Measurements from ENCODE around the gene OR9A4.

Gene OR9A4

GRCh38 chr7:141952461-141952860 lies 36.3 kb downstream of the OR9A4 start:
- no peaks in the 10 kb centered on the region for H3K27me3 ChIP-seq (ENCODE audit: insufficient read depth, low read length, poor library complexity, severe bottlenecking)
- no peak overlapping the region for H2AFZ ChIP-seq (ENCODE audit: low read length)
- no peaks in the 10 kb centered on the region for H3K79me2 ChIP-seq (ENCODE audit: insufficient read depth, low read length)
- H3K9me3 ChIP-seq (ENCODE audit: insufficient read depth, low read depth, low read length): no peaks in the 10 kb centered on the region
- TF ChIP-seq, protein P1, sequence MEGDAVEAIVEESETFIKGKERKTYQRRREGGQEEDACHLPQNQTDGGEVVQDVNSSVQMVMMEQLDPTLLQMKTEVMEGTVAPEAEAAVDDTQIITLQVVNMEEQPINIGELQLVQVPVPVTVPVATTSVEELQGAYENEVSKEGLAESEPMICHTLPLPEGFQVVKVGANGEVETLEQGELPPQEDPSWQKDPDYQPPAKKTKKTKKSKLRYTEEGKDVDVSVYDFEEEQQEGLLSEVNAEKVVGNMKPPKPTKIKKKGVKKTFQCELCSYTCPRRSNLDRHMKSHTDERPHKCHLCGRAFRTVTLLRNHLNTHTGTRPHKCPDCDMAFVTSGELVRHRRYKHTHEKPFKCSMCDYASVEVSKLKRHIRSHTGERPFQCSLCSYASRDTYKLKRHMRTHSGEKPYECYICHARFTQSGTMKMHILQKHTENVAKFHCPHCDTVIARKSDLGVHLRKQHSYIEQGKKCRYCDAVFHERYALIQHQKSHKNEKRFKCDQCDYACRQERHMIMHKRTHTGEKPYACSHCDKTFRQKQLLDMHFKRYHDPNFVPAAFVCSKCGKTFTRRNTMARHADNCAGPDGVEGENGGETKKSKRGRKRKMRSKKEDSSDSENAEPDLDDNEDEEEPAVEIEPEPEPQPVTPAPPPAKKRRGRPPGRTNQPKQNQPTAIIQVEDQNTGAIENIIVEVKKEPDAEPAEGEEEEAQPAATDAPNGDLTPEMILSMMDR (conservative IDR thresholded peaks at IDR 0.05; ENCODE audit: low read length): no peak
- no peak for TF ChIP-seq EZH2phosphoT487 (IDR thresholded peaks at IDR 0.05; ENCODE audit: borderline replicate concordance)
- H3K4me2 ChIP-seq (ENCODE audit: low read depth, low read length, poor library complexity, severe bottlenecking): no peak overlapping the region
- H3K4me3 ChIP-seq (ENCODE audit: low read length, poor library complexity, severe bottlenecking): no peak overlapping the region
- H3K9ac ChIP-seq (ENCODE audit: low read depth, low read length, poor library complexity, severe bottlenecking): no peak overlapping the region
- no peaks in the 10 kb centered on the region for H3K9me2 ChIP-seq (replicated peaks; ENCODE audit: low read depth, low read length)
- peaks cover 18% of the 10 kb centered on the region for H3K4me1 ChIP-seq (ENCODE audit: insufficient read depth, low read length, poor library complexity, severe bottlenecking)
- peaks cover 6% of the 10 kb centered on the region; the same call in 1 of the 2 replicates for H3F3A ChIP-seq (ENCODE audit: low read depth)
- no peaks in the 10 kb centered on the region for H3K36me3 ChIP-seq (ENCODE audit: insufficient read depth, low read length)
- no peaks in the 10 kb centered on the region for H4K20me1 ChIP-seq (ENCODE audit: insufficient read depth, low read length, poor library complexity, severe bottlenecking)

DNA sequence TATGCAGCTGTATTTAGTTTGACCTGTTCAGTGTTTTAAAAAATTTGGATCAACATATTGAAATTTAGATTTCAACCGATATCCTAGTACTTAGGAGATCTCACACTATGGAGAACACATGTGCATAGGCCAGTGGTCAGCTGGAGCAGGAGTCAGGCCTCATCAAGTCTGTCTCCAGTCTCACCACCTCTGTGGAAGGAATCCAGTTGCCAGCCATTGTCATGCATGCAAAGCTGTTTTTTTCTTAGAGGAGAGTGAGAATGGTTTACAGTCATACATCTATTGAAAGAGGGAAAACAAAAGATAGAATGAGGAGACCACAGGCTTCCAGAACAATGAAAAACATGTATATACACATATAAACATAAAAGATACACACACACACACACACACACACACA lies 38.1 kb downstream of the OR9A4 start:
- Histone ChIP-seq H3K9me2 (replicated peaks; ENCODE audit: low read depth, low read length) (no peaks in the 10 kb centered on the region), H3K27me3 (ENCODE audit: insufficient read depth, low read length, poor library complexity, severe bottlenecking) (no peaks in the 10 kb centered on the region), H3K79me2 (ENCODE audit: insufficient read depth, low read length) (no peaks in the 10 kb centered on the region), H4K20me1 (ENCODE audit: insufficient read depth, low read length, poor library complexity, severe bottlenecking) (no peaks in the 10 kb centered on the region), H3K9me3 (ENCODE audit: insufficient read depth, low read depth, low read length) (no peaks in the 10 kb centered on the region), H3K4me1 (ENCODE audit: insufficient read depth, low read length, poor library complexity, severe bottlenecking) (peaks cover 18% of the 10 kb centered on the region), H3K4me3 (ENCODE audit: low read length, poor library complexity, severe bottlenecking) (no peak overlapping the region), H3K36me3 (ENCODE audit: insufficient read depth, low read length) (no peaks in the 10 kb centered on the region), H3K9ac (ENCODE audit: low read depth, low read length, poor library complexity, severe bottlenecking) (no peak overlapping the region), H3K4me2 (ENCODE audit: low read depth, low read length, poor library complexity, severe bottlenecking) (no peak overlapping the region), H3F3A (ENCODE audit: low read depth) (peaks cover 6% of the 10 kb centered on the region; the same call in 1 of the 2 replicates), H2AFZ (ENCODE audit: low read length) (no peak overlapping the region)
- TF ChIP-seq, protein P1 (conservative IDR thresholded peaks at IDR 0.05; ENCODE audit: low read length): no peak
- no peak for TF ChIP-seq EZH2phosphoT487 (IDR thresholded peaks at IDR 0.05; ENCODE audit: borderline replicate concordance)

DNA sequence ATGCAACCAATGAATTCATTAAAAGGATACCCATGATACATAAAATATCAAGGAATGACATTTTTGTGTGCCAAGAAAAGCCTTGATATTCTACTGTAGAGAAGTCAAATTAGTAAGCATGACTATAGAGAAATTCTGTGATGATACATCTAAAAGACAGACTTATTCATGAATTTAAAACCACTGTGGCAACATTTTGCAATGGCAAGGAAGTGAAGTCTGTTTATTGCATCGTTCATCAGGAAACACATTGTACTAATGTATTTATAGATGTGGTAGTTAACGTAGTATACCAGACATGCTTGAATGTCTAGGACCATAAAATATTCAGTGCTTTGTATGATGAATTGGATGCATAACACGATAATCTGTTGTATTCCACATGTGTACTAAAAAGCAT lies 39.9 kb downstream of the OR9A4 start:
- no peaks in the 10 kb centered on the region for H3K9me2 ChIP-seq (replicated peaks; ENCODE audit: low read depth, low read length)
- H3F3A ChIP-seq (ENCODE audit: low read depth): peaks cover 6% of the 10 kb centered on the region; the same call in 1 of the 2 replicates
- no peaks in the 10 kb centered on the region for H3K9me3 ChIP-seq (ENCODE audit: insufficient read depth, low read depth, low read length)
- no peak overlapping the region for H2AFZ ChIP-seq (ENCODE audit: low read length)
- TF ChIP-seq, protein P1 (conservative IDR thresholded peaks at IDR 0.05; ENCODE audit: low read length): no peak
- no peak for TF ChIP-seq EZH2phosphoT487 (IDR thresholded peaks at IDR 0.05; ENCODE audit: borderline replicate concordance)
- H3K27me3 ChIP-seq (ENCODE audit: insufficient read depth, low read length, poor library complexity, severe bottlenecking): no peaks in the 10 kb centered on the region
- peak overlapping the region; percentile 6 for H3K4me3 ChIP-seq (ENCODE audit: low read length, poor library complexity, severe bottlenecking)
- H3K4me2 ChIP-seq (ENCODE audit: low read depth, low read length, poor library complexity, severe bottlenecking): peak overlapping the region; percentile 52
- H3K9ac ChIP-seq (ENCODE audit: low read depth, low read length, poor library complexity, severe bottlenecking): no peak overlapping the region
- H3K36me3 ChIP-seq (ENCODE audit: insufficient read depth, low read length): no peaks in the 10 kb centered on the region
- H3K79me2 ChIP-seq (ENCODE audit: insufficient read depth, low read length): no peaks in the 10 kb centered on the region
- peaks cover 18% of the 10 kb centered on the region for H3K4me1 ChIP-seq (ENCODE audit: insufficient read depth, low read length, poor library complexity, severe bottlenecking)
- no peaks in the 10 kb centered on the region for H4K20me1 ChIP-seq (ENCODE audit: insufficient read depth, low read length, poor library complexity, severe bottlenecking)
